ENCODE results near the gene SYVN1.

DNA sequence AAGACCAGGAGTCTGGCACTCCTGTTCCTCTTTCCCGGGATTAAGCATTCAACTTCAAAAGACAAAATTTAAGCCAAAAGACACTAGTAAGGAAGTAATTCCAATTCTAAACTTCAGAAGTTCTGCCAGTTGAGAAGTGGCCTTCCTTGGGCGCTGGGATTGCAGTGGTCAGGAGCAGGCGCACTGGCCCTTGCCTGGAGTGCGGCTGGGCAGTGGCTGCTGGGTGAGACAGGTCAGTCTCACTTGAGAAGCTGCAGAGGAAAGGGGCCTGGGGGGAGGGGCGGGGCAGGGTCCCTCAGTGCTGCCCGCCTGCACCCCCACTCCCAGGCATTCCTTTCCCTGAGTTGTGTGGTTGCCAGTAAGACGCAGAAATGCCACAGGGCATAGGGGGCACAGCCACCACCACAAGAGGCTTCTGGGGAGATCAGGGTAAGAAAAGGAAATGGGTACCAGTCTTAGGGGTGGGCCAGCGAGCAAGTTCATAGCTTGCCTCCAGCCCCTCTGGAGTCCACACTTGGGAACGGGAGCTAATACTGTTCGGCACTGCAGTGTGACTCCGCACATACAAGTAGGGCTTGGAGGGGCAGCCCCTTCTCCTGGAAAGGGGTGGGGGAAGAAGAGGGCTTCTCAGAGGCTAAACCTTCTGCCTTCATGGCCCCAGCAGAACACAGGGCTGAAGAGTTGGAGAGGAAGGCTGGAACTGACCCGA is 6.7 kb downstream of the SYVN1 start:
- TF ChIP-seq, protein P1, sequence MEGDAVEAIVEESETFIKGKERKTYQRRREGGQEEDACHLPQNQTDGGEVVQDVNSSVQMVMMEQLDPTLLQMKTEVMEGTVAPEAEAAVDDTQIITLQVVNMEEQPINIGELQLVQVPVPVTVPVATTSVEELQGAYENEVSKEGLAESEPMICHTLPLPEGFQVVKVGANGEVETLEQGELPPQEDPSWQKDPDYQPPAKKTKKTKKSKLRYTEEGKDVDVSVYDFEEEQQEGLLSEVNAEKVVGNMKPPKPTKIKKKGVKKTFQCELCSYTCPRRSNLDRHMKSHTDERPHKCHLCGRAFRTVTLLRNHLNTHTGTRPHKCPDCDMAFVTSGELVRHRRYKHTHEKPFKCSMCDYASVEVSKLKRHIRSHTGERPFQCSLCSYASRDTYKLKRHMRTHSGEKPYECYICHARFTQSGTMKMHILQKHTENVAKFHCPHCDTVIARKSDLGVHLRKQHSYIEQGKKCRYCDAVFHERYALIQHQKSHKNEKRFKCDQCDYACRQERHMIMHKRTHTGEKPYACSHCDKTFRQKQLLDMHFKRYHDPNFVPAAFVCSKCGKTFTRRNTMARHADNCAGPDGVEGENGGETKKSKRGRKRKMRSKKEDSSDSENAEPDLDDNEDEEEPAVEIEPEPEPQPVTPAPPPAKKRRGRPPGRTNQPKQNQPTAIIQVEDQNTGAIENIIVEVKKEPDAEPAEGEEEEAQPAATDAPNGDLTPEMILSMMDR (IDR thresholded peaks at IDR 0.05) = no peak
- TF ChIP-seq EZH2 (IDR thresholded peaks at IDR 0.05; ENCODE audit: borderline replicate concordance, insufficient read depth, low read depth, low read length, poor library complexity, severe bottlenecking) = no peak
